AG09319 (cell line): ENCODE results near the gene CACNA2D2.

Experiments used
- DNase-seq: peaks from one replicate; pipeline ENCODE4 v3.0.0-alpha.2; 2010; ENCODE audit warnings: low read depth; ENCODE audit errors: extremely low read depth
- TF ChIP-seq, protein P1 (sequence below): IDR thresholded peaks from 2 replicates; pipeline ENCODE4 v1.5.1; 2011; ENCODE audit warnings: low read depth, mild to moderate bottlenecking, inconsistent platforms, low read length, moderate library complexity

Gene CACNA2D2

GRCh38 chr3:50464569-50464968, 38.9 kb downstream of the CACNA2D2 start:
- DNase-seq = no peak

DNA sequence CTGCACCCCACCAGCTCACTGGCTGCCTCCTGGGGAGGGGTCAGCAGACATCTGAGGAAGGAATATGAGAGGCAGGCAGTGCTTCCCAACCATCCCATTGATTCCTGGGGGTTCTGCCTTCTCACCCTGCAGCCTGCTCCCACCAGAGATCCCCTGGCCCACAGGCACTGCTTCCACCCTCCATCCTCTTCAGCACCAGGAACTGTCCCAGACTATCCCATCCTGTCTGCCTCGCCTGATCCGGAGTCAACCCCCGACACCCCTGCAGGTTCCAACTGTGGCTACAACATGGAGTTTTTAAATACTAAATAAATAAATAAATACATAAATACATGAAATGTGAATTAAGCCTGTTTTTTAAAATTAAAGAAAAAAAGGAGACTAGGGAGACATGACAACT, 43.6 kb downstream of the CACNA2D2 start:
- TF ChIP-seq, protein P1, sequence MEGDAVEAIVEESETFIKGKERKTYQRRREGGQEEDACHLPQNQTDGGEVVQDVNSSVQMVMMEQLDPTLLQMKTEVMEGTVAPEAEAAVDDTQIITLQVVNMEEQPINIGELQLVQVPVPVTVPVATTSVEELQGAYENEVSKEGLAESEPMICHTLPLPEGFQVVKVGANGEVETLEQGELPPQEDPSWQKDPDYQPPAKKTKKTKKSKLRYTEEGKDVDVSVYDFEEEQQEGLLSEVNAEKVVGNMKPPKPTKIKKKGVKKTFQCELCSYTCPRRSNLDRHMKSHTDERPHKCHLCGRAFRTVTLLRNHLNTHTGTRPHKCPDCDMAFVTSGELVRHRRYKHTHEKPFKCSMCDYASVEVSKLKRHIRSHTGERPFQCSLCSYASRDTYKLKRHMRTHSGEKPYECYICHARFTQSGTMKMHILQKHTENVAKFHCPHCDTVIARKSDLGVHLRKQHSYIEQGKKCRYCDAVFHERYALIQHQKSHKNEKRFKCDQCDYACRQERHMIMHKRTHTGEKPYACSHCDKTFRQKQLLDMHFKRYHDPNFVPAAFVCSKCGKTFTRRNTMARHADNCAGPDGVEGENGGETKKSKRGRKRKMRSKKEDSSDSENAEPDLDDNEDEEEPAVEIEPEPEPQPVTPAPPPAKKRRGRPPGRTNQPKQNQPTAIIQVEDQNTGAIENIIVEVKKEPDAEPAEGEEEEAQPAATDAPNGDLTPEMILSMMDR = no peak
- no peak for DNase-seq

More at GRCh38 chr3:50464569-50464968, 38.9 kb downstream of the CACNA2D2 start:
- TF ChIP-seq, protein P1 = no peak

DNA sequence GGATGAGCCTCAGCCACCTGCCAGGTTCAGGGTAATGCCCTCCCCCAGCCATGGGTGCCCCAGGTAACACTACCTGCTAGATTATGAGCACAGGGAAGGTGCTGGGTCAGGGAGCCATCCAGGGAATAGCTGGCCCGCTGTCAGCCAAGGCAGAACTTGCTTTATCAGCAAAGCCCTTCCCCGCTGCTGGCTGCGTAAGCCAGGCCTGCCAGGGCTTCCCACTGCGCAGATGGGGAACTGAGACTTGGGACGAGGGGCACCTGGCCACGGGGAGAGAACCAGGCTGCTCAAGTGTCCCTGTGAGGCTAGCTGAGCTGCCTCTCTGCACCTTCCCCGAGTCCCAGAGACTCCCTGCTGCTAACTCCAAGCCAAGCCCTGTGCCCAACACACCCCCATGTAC, 45.4 kb downstream of the CACNA2D2 start:
- TF ChIP-seq, protein P1 = no peak
- DNase-seq = no peak

DNA sequence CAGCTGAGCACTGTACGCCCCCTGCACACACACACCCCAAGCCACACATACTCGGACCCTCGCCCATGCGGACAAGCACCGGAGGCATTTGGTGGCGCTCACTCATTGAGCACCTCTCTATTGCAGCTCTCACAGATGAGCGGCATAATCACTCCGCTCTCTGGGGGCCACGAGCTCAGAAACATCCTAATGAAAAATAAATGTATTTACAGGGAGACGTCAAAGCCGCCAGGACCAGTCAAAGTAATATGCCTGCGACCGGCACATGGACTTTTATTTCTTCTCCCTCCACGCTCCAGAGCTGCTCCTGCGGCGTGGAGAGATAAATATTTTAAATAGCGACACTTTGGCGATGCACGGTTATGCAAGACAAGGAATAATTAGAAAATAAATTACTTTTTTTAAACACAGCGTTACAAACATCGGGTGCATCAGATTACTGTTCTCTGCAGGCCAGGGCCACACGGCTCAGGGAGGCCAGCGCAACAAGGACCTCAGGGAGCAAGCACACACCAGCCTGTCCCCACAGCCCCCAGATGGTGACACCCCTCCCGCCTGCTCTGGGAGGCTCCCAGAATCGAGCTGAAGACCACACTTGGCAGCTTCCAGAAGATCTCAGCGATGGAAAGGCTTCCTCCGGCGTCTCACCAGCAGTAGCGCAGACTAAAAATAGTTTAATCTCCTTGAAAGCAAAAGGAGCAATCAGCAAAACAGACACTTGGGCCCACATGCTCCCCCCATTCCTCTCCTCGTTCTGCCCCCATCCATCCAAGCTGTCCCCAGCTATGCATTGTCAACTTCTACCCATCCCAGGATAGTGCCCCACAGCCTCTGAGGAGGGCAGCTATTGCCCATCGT, 48.0 kb downstream of the CACNA2D2 start:
- TF ChIP-seq, protein P1 = no peak
- DNase-seq = no peak

- TF ChIP-seq, protein P1 = no peak
Observed at GRCh38 chr3:50454481-50455070, 48.9 kb downstream of the CACNA2D2 start.

GRCh38 chr3:50453907-50454306, 49.5 kb downstream of the CACNA2D2 start:
- no peak for DNase-seq
- TF ChIP-seq, protein P1 = no peak

More at GRCh38 chr3:50454481-50455070, 48.9 kb downstream of the CACNA2D2 start:
- DNase-seq = no peak
